ENCODE results near the gene PLEKHG2. TPM values are rescaled to one million over a fixed set of nuclear protein-coding genes. Genes with fewer than 3 reads are reported as not detected.

Gene PLEKHG2
- total RNA-seq, 1 experiment from 2014 or later: 62.3 TPM

- no peak for TF ChIP-seq PRDM15 (CRISPR knock-in tag; IDR thresholded peaks at IDR 0.05)
- no peak for TF ChIP-seq ATF2 (CRISPR knock-in tag; IDR thresholded peaks at IDR 0.05; ENCODE audit: borderline replicate concordance, low read depth)
- TF ChIP-seq CREB1 (CRISPR knock-in tag; IDR thresholded peaks at IDR 0.05): 0 out of 2 replicates have a peak, but pooled peaks have one; percentile 52
- TF ChIP-seq E2F1 (CRISPR knock-in tag; IDR thresholded peaks at IDR 0.05): peak; percentile 82; the same call in 1 of the 2 replicates
- TF ChIP-seq RORB (CRISPR knock-in tag; IDR thresholded peaks at IDR 0.05): no peak
- no peak for TF ChIP-seq ZNF425 (CRISPR knock-in tag; conservative IDR thresholded peaks at IDR 0.05)
- peak; percentile 96 for TF ChIP-seq ETV6 (CRISPR knock-in tag; IDR thresholded peaks at IDR 0.05)
- TF ChIP-seq TEAD4 (CRISPR knock-in tag; IDR thresholded peaks at IDR 0.05): no peak
- TF ChIP-seq E2F4 (CRISPR knock-in tag; IDR thresholded peaks at IDR 0.05; ENCODE audit: borderline replicate concordance, low read depth): no peak
- no peak for TF ChIP-seq AR (CRISPR knock-in tag; IDR thresholded peaks at IDR 0.05)
- no peak for TF ChIP-seq ATF6 (CRISPR knock-in tag; IDR thresholded peaks at IDR 0.05)
- TF ChIP-seq CBFB (CRISPR knock-in tag; IDR thresholded peaks at IDR 0.05; ENCODE audit: low read depth): no peak
- no peak for TF ChIP-seq ZNF121 (CRISPR knock-in tag; IDR thresholded peaks at IDR 0.05)
- TF ChIP-seq SOX15 (CRISPR knock-in tag; IDR thresholded peaks at IDR 0.05): no peak
- no peak for TF ChIP-seq NR3C1 (CRISPR knock-in tag; conservative IDR thresholded peaks at IDR 0.05; ENCODE audit: low read depth)
- peak; percentile 39; the same call in 1 of the 2 replicates for TF ChIP-seq ZNF317 (CRISPR knock-in tag; IDR thresholded peaks at IDR 0.05; ENCODE audit: borderline replicate concordance, low read depth)
- TF ChIP-seq ARID4B (CRISPR knock-in tag; IDR thresholded peaks at IDR 0.05; ENCODE audit: borderline replicate concordance): peak; percentile 38; the same call in 1 of the 2 replicates
These were observed 33.0 kb downstream of the PLEKHG2 start, which contains the start of gene SUPT5H (continued) for GRCh38 chr19:39445196-39446111.

Measured in WTC11 (cell line).